ENCODE data around the gene ZNHIT3.

ZNHIT3 gene

DNA sequence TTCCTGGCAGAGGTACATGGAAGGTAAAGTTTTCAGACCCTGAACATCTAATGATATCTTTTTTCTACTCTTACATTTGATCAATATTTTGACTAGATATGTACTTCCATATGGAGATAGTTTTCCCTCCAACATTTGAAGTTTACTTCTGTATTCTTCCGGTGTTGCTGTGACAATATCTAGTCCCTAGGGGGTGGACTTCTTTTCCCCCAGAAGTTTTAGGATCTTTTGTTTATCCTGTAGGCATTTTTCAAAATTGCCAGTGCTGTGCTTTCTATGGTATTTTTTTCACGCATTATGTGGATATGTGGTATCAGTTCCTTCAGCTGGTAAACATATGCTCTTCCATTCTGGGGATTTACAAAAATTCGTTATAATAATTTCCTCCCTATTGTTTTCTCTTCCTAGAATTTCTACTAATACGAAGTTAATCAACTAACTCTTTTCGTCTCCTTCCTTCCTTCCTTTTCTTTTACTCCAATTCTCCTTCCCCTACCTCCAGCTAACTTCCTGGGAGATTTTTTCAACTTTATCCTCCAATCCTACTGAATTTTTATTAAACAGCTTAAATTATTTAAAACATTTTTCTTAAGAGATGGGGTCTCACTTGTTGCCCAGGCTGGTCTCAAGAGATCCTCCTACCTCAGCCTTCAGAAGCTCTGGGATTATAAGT is 26.1 kb upstream of the ZNHIT3 start:
- TF ChIP-seq, protein P1, sequence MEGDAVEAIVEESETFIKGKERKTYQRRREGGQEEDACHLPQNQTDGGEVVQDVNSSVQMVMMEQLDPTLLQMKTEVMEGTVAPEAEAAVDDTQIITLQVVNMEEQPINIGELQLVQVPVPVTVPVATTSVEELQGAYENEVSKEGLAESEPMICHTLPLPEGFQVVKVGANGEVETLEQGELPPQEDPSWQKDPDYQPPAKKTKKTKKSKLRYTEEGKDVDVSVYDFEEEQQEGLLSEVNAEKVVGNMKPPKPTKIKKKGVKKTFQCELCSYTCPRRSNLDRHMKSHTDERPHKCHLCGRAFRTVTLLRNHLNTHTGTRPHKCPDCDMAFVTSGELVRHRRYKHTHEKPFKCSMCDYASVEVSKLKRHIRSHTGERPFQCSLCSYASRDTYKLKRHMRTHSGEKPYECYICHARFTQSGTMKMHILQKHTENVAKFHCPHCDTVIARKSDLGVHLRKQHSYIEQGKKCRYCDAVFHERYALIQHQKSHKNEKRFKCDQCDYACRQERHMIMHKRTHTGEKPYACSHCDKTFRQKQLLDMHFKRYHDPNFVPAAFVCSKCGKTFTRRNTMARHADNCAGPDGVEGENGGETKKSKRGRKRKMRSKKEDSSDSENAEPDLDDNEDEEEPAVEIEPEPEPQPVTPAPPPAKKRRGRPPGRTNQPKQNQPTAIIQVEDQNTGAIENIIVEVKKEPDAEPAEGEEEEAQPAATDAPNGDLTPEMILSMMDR (IDR thresholded peaks at IDR 0.05; ENCODE audit: low read depth, low read length), result no peak
- no peak overlapping the region for H3K4me3 ChIP-seq (ENCODE audit: low read depth, low read length)
- in situ Hi-C loops (cut with HindIII; ENCODE audit: low sequenced_read_pairs), result no loop called here
- DNase-seq (ENCODE audit: low read depth, low spot score), result no peak

DNA sequence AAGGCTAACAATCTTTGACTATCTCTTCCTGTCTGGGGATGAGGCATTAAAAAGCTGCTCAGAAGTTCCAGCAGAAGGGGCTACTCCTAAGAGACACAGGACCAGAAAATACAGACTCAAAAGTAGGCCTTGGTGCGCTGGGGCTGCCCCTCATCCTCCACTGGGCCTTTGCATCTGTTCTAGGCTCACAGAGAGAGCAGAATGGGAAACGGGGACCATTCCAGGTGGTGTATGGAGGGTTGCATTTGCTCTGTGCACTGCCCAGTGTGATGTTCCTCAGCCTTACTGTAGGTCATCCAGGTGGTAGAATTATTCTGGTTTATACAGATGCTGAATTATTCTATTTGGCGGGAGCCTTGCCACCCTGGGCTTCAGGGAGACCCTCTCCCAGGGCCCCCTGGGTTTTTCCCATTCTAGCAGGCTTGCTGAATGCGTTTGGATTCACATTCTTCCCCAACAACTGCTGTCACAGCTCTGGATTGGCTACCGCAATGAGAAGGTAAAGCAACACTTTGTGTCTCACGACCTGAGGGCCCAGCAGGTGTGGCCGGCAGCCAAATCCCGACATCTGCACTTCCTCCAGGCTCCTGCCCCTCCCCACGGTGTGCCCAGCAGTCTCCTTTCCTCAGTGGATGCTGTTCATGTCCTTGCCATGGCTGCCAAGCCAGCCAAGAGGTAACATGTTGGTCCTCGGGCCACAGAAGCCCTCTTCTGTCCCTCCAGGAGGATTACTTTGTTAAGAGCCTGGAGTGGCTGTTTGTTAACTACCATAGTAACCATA is 25.0 kb upstream of the ZNHIT3 start:
- no peak overlapping the region for H3K4me3 ChIP-seq (ENCODE audit: low read depth, low read length)
- TF ChIP-seq, protein P1 (IDR thresholded peaks at IDR 0.05; ENCODE audit: low read depth, low read length), result no peak
- DNase-seq (ENCODE audit: low read depth, low spot score), result no peak
- in situ Hi-C loops (cut with HindIII; ENCODE audit: low sequenced_read_pairs), result no loop called here

DNA sequence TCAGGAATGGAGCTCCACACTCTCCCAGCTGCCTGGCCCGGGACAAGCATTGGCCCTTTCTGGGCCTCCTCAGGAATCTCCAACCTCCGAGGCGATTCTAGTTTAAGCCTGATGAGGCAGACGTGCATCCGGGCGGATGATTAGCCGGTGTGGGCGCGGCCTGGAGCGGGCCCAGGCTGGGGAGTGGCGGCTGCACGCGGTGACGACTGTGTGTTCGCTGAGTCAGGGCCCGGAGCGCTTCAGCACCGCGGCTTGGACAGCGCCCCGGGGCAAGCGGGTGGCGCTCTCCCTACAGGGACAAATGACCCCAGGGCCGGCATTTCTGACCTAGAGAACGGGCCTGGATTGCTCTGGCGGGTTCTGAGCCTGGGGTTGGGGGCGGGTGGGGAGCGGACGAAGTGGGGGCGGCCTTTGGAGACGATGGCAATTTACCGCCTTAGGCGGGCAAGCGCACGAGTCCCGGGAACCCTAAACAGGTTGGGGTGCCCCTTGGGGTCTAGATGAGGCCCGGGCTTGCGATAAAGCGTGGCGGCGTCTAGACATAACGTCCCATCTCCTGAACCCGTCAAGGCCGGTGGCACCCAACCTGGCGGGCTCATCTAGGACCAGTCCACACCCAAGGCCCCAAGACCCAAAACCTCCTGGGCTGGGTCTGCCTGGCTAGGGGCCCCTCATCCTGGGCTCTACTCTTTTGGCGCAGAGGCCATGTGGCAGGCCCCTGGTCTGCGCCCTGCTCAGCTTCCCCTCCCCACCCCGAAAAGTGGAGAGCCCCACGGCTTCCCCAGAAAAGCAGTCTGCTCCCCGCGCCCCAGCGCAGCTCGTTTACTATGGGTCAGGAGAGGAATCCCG is 22.3 kb upstream of the ZNHIT3 start:
- TF ChIP-seq, protein P1 (IDR thresholded peaks at IDR 0.05; ENCODE audit: low read depth, low read length), result no peak
- H3K4me3 ChIP-seq (ENCODE audit: low read depth, low read length), result no peak overlapping the region
- peak; percentile 72 for DNase-seq (ENCODE audit: low read depth, low spot score)
- in situ Hi-C loops (cut with HindIII; ENCODE audit: low sequenced_read_pairs), result no loop called here

DNA sequence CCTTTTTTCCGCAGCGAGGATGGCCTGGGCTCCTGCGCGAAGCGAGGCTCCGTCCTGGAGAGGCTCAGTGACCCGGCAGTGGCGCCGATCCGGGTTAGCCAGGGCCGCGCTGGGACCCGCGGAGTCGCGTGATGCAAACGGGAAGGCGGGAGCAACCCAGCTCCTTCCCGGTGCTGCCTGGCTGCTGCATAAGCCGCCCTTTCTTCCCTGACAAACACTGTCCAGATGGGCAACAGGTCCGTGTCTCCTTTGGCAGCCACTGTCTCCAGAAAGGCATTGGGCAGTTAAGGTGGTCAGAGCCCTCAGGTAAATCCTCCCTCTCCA is 21.8 kb upstream of the ZNHIT3 start:
- no peak for DNase-seq (ENCODE audit: low read depth, low spot score)
- TF ChIP-seq, protein P1 (IDR thresholded peaks at IDR 0.05; ENCODE audit: low read depth, low read length), result no peak
- in situ Hi-C loops (cut with HindIII; ENCODE audit: low sequenced_read_pairs), result no loop called here
- no peak overlapping the region for H3K4me3 ChIP-seq (ENCODE audit: low read depth, low read length)

DNA sequence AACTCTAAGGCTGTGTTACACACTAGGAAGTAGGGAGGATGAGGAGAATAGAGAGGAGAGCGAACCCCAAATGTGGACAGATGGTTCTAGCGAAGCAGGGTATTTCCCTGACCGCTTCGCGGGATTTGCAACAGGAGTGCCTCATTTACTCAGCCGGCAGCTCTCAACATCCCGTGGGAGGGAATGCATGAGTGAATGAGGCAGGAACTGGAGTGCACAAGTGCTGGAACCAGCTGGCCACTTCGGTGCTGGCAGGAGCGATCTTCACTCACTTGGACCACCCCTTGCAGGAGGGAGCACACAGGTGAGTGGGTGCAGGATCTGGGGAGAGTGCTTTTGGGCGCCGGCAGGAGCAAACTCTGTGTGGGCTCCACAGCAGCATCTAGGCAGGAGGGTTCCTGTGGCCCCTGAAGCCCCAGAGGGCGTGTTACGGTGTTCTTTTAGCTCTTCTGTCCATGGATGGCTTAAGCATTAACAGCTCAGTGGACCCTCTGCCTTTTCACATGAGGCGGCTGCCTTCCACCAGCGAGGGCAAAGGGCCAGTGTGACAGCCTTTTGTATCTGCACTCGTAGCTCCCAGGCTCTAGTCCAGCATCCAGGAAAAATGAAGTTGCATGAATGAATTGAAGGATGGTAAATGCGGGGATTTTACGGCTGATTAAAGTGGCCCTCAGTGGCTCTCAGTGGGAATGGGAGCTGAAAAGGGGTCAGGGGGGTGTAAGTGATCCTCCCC is 17.4 kb upstream of the ZNHIT3 start:
- H3K4me3 ChIP-seq (ENCODE audit: low read depth, low read length), result no peak overlapping the region
- TF ChIP-seq, protein P1 (IDR thresholded peaks at IDR 0.05; ENCODE audit: low read depth, low read length), result no peak
- no peak for DNase-seq (ENCODE audit: low read depth, low spot score)
- in situ Hi-C loops (cut with HindIII; ENCODE audit: low sequenced_read_pairs), result no loop called here

DNA sequence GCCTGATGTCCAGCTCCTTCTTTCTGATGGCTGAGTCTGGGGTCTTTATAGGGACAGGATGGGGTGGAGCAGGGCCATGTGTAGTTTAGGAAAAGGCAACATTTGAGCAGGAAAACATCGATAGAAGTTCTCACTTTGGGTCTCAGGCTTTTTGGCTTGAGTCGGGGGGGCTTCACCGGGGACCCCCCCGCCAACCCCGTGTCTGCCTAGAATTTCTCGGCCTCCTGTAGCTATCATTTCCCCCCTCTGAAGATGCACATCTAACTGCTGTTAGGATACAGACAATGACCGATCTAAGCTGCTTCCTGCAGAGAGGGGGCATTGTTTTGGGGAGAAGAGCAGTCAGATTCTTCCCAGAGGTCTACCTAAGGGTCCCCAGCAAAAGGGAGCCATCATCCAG is 16.7 kb upstream of the ZNHIT3 start:
- no peak for DNase-seq (ENCODE audit: low read depth, low spot score)
- no peak overlapping the region for H3K4me3 ChIP-seq (ENCODE audit: low read depth, low read length)
- TF ChIP-seq, protein P1 (IDR thresholded peaks at IDR 0.05; ENCODE audit: low read depth, low read length), result no peak
- in situ Hi-C loops (cut with HindIII; ENCODE audit: low sequenced_read_pairs), result no loop called here
